ENCODE measurements around the gene TMIGD3.

Gene TMIGD3

GRCh38 chr1:111507411-111508201, 4.2 kb upstream of the TMIGD3 start:
- peak; percentile 23 for DNase-seq (ENCODE audit: low spot score)

- DNase-seq (ENCODE audit: low spot score), result no peak
Observed at GRCh38 chr1:111506561-111506960, 3.1 kb upstream of the TMIGD3 start.

GRCh38 chr1:111505641-111506119, 2.2 kb upstream of the TMIGD3 start:
- no peak for DNase-seq (ENCODE audit: low spot score)

- no peak for DNase-seq (ENCODE audit: low spot score)
Observed at GRCh38 chr1:111504097-111504496, 664 bp upstream of the TMIGD3 start.

GRCh38 chr1:111501645-111502044, 1.8 kb downstream of the TMIGD3 start:
- no peak for DNase-seq (ENCODE audit: low spot score)

- DNase-seq (ENCODE audit: low spot score), result no peak
Observed at GRCh38 chr1:111499026-111499785, 4.2 kb downstream of the TMIGD3 start.

- no peak for DNase-seq (ENCODE audit: low spot score)
Observed at GRCh38 chr1:111497592-111497991, 5.8 kb downstream of the TMIGD3 start.

- DNase-seq (ENCODE audit: low spot score), result no peak
Observed at GRCh38 chr1:111496398-111496797, 7.0 kb downstream of the TMIGD3 start.

GRCh38 chr1:111491070-111491469, 12.4 kb downstream of the TMIGD3 start:
- no peak for DNase-seq (ENCODE audit: low spot score)

GRCh38 chr1:111490220-111490619, 13.2 kb downstream of the TMIGD3 start:
- DNase-seq (ENCODE audit: low spot score), result no peak

- DNase-seq (ENCODE audit: low spot score), result no peak
Observed at GRCh38 chr1:111489604-111490003, 13.8 kb downstream of the TMIGD3 start.

- DNase-seq (ENCODE audit: low spot score), result no peak
Observed at GRCh38 chr1:111488669-111489068, 14.8 kb downstream of the TMIGD3 start.

GRCh38 chr1:111487133-111487532, 16.3 kb downstream of the TMIGD3 start:
- no peak for DNase-seq (ENCODE audit: low spot score)

- DNase-seq (ENCODE audit: low spot score), result no peak
Observed at GRCh38 chr1:111486431-111486830, 17.0 kb downstream of the TMIGD3 start.

- DNase-seq (ENCODE audit: low spot score), result no peak
Observed at GRCh38 chr1:111484391-111485026, 18.9 kb downstream of the TMIGD3 start.

- DNase-seq (ENCODE audit: low spot score), result no peak
Observed at GRCh38 chr1:111483876-111484275, 19.6 kb downstream of the TMIGD3 start.

- DNase-seq (ENCODE audit: low spot score), result no peak
Observed at GRCh38 chr1:111483166-111483565, 20.3 kb downstream of the TMIGD3 start.

GRCh38 chr1:111481387-111482221, 21.8 kb downstream of the TMIGD3 start:
- DNase-seq (ENCODE audit: low spot score), result peak; percentile 24

GRCh38 chr1:111480674-111481073, 22.8 kb downstream of the TMIGD3 start:
- DNase-seq (ENCODE audit: low spot score), result no peak

GRCh38 chr1:111476761-111477309, 26.6 kb downstream of the TMIGD3 start:
- no peak for DNase-seq (ENCODE audit: low spot score)

GRCh38 chr1:111476214-111476613, 27.2 kb downstream of the TMIGD3 start:
- DNase-seq (ENCODE audit: low spot score), result no peak

- DNase-seq (ENCODE audit: low spot score), result no peak
Observed at GRCh38 chr1:111475701-111476100, 27.7 kb downstream of the TMIGD3 start.
